HG03469 (cell line): ENCODE data around the gene ATP8A1.
"Not testable (repeated sequence)": the region's sequence is repeated elsewhere in the genome, so short reads cannot be mapped to it uniquely, and the experiment has no call there.

Experiments used
- ATAC-seq: cut with Tn5 transposase; IDR thresholded peaks from one replicate; pipeline ENCODE4 v1.9.1; 2021; ENCODE audit warnings: mild to moderate bottlenecking, moderate library complexity, moderate number of reproducible peaks; ENCODE audit not compliant: unreplicated experiment

The ATP8A1 gene

DNA sequence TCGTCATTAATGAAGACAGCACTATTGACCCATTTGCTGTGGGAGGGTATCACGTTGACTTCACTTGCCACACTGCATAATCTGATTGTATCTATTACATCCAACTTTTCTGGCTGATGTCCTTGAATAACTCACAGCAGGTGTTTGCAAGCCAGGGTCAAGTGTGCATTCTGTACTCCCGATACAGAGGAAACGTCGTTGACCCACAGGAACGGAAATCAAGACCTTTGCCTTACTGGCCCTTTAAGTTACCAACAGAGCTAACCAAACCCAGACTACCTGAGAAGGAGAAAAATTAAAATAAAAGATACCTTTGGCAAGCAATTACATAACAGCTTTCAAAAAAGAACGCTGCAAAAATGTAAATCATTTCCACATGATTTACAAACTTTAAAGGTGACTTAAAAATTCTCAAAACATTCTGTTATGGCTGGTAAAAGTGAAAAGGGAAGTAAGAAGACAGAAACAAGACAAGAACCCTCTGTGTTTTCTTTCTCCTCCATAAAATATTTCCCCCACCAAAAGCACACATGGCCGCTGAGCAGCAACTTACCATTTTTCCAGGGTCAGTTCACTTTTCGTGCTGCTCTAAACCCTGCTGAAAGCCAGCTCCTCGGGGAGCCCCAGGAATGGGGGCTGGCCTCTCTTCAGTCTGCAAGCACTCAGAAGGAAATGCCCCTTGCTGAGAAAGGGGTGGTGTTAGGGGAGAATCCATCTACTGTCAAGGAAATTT is 266.1 kb downstream of the ATP8A1 start:
- ATAC-seq = no peak

GRCh38 chr4:42385516-42385915 is 271.4 kb downstream of the ATP8A1 start:
- no peak for ATAC-seq

DNA sequence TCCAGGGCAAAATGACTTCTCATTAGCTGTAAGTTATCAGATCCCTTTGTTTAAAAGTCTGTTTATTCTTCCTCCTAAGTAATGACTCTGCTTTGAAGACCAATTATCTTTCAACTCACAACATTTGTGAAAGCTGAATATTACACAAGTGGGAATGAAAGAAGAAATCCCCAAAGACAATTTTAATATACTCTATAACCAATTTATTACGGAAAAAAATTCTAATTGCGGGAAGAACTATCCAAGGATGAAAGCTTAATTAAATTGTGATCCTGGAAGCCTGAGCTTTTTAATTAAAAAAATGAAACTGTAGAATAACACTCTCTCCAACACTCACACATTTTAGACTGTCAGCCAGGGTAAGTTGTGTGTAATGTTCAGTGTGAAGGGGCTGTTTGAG is 275.2 kb downstream of the ATP8A1 start:
- ATAC-seq = no peak

DNA sequence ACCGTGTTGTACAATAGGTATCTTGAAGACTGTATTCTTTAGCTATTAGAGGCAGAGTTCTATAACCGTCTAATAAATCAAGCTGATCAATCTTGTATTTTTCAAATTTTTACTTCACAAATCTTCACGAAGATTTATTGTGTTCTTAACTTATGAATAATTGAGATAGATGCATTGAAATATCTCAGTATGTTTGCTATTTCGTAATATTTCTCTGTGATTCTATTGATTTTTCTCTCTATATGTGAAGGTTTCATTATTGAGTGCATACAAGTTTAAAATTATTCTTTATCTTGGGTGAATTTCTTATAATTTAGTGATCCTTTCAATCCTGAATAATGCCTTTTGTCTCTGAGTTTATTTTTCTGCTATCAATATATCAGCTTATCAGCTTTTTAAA is 279.4 kb downstream of the ATP8A1 start:
- no peak for ATAC-seq

DNA sequence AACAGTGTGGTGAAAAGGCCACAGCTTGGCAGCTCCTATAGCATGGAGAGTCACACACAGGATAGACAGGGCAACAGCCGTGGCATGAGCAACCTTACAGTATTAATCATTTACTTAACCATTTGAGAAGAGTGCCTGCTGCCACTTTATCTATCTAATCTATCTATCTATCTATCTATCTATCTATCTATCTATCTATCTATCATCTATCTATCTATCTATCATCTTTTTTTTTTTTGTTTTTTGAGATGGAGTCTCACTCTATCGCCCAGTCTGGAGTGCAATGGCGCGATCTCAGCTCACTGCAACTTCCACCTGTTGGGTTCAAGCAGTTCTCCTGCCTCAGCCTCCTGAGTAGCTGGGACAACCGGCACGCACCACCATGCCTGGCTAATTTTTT is 284.6 kb downstream of the ATP8A1 start:
- ATAC-seq = not testable (repeated sequence)

- ATAC-seq = peak; percentile 48
These were observed 285.3 kb downstream of the ATP8A1 start for GRCh38 chr4:42371305-42372252.

- ATAC-seq = no peak
These were observed 287.4 kb downstream of the ATP8A1 start for GRCh38 chr4:42369489-42369888.

DNA sequence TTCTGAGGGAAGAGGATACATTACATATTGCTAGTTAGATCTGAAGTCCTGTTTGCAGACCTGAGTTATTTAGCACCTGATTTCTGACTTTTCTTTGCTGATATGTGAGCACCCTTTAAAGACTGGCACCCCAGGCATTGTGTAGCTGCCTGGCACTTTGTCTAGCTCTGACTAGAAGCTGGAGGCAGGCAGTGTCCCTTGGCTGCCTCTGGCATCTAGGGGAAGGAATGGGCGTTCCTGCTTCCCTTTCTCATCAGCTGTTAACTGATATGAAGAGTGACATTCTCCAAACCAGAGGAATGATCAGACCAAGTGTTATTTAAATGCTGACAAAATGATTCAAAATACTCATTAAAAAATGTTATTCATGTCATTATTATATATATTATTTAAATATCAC is 289.9 kb downstream of the ATP8A1 start:
- ATAC-seq = no peak

- no peak for ATAC-seq
These were observed 292.4 kb downstream of the ATP8A1 start for GRCh38 chr4:42364266-42365053.

DNA sequence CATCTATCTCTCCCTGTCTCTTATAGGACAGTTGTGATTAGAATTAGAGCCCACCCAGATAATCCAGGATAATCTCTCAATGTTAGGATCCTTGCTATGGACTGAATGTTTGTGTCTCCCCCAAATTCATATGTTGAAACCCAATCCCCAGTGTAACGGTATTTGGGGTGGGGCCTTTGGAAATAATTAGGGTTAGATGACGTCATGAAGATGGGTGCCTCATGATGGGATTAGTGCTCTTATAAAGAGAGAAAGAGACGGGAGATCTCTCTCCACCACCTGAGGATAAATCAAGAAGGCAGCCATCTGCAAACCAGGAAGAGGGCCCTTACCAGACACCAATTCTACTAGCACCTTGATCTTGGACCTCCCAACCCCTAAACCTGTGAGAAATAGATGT is 293.3 kb downstream of the ATP8A1 start:
- ATAC-seq = no peak

GRCh38 chr4:42362591-42362990 is 294.3 kb downstream of the ATP8A1 start:
- no peak for ATAC-seq

GRCh38 chr4:42361456-42361855 is 295.4 kb downstream of the ATP8A1 start:
- ATAC-seq = no peak

- ATAC-seq = no peak
These were observed 296.6 kb downstream of the ATP8A1 start for GRCh38 chr4:42360256-42360669.

GRCh38 chr4:42359711-42360110 is 297.2 kb downstream of the ATP8A1 start:
- ATAC-seq = no peak
